ENCODE measurements around the gene BCCIP. TPM values are rescaled to one million over a fixed set of nuclear protein-coding genes. Genes with fewer than 3 reads are reported as not detected.

Gene BCCIP
- total and polyA plus RNA-seq, 2 experiments from 2014 or later, result 43.9 to 92.6 TPM

DNA sequence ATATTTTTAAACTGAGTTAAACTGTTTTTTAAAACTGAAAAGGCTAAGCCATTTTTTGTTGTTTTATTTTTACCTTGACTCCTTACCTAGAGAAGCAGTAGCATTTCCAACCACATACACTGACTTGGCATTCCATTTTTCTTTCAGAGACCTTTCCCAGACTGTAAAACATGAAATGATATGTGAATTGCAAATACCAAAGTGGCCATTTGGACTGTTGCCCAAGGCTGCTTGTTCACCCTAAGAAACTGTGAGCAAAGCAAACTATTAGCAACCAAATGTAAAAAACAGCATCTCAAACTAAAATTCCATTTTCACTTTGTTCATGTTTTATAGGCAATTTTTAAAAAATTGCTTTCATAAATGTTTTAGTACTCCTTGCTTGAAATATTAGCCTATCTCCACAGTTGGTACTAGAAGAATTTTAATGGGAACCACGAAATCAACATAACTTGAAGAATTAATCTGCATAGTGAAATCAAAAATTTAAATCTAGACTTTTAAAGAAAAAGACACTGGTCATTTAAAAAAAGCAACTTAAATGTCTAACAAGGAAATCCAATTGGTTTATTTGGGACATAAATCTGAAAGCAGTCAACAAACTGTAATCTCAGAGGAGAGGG, 11.1 kb upstream of the BCCIP start:
- Histone ChIP-seq H3K27ac (no peak overlapping the region), H3F3A (ENCODE audit: insufficient read depth) (no peaks in the 10 kb centered on the region), H3K36me3 (ENCODE audit: low read depth) (peaks cover 17% of the 10 kb centered on the region; the same call in 1 of the 2 replicates), H3K4me2 (ENCODE audit: unreplicated experiment) (no peak overlapping the region), H3K27me3 (replicated peaks; ENCODE audit: insufficient read depth) (no peaks in the 10 kb centered on the region), H3K4me1 (ENCODE audit: insufficient read depth) (no peaks in the 10 kb centered on the region), H3K9ac (no peak overlapping the region), H3K9me3 (ENCODE audit: low read depth) (no peaks in the 10 kb centered on the region), H3K79me2 (ENCODE audit: insufficient read depth) (0 out of 2 replicates have a peak, but pooled peaks cover 3% of the 10 kb centered on the region), H3K4me3 (no peak overlapping the region), H4K20me1 (ENCODE audit: insufficient read depth) (no peaks in the 10 kb centered on the region), H2AFZ (no peak overlapping the region), H3K9me2 (ENCODE audit: insufficient read depth) (no peaks in the 10 kb centered on the region)
- no peak for TF ChIP-seq EZH2phosphoT487 (IDR thresholded peaks at IDR 0.05; ENCODE audit: insufficient read depth, low read depth)
- TF ChIP-seq EZH2 (IDR thresholded peaks at IDR 0.05; ENCODE audit: insufficient read depth, poor library complexity, severe bottlenecking), result no peak
- peak; percentile 52 for DNase-seq
- WGBS, 2 experiments (ENCODE audit: low coverage in 1 of 2, low lambda C conversion rate in 2 of 2, missing lambda C conversion rate in 2 of 2), result 96% methylated on average over 1 of the region's 1 CpG
- in situ Hi-C loops (cut with MboI), result no loop called here

DNA sequence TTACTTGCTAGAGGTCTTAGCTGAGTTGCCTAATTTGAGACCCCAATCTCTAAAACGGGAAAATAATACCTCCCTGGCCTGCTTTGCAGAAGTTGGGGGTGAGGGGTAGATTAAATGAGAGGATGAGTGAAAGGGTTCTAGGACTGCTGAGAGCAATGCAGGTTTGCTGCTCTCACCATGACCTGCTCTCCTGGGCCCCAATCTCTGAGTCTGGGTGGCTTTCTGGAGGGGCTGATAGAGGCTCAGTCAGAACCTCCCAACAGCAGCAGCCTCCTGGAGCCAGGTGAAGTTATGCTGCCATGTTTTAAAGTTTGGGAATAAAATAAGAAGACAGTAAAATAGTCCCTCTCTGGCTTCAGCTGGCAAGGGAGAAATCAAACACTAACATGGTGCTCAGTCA, 7.6 kb upstream of the BCCIP start:
- no peak for DNase-seq
- no peaks in the 10 kb centered on the region for H3K9me2 ChIP-seq (ENCODE audit: insufficient read depth)
- H3K4me3 ChIP-seq, result no peak overlapping the region
- TF ChIP-seq EZH2 (IDR thresholded peaks at IDR 0.05; ENCODE audit: insufficient read depth, poor library complexity, severe bottlenecking) (no peak), EZH2phosphoT487 (IDR thresholded peaks at IDR 0.05; ENCODE audit: insufficient read depth, low read depth) (no peak)
- no peak overlapping the region for H3K9ac ChIP-seq
- 0% methylated on average over 1 of the region's 1 CpG for WGBS, 2 experiments (ENCODE audit: low coverage in 1 of 2, low lambda C conversion rate in 2 of 2, missing lambda C conversion rate in 2 of 2)
- no peaks in the 10 kb centered on the region for H3K27me3 ChIP-seq (replicated peaks; ENCODE audit: insufficient read depth)
- H3K36me3 ChIP-seq (ENCODE audit: low read depth), result peaks cover 13% of the 10 kb centered on the region; the same call in 1 of the 2 replicates
- H4K20me1 ChIP-seq (ENCODE audit: insufficient read depth), result no peaks in the 10 kb centered on the region
- no peaks in the 10 kb centered on the region for H3F3A ChIP-seq (ENCODE audit: insufficient read depth)
- in situ Hi-C loops (cut with MboI), result no loop called here
- no peak overlapping the region for H2AFZ ChIP-seq
- H3K27ac ChIP-seq, result no peak overlapping the region
- H3K4me1 ChIP-seq (ENCODE audit: insufficient read depth), result no peaks in the 10 kb centered on the region
- peaks cover 11% of the 10 kb centered on the region for H3K79me2 ChIP-seq (ENCODE audit: insufficient read depth)
- no peaks in the 10 kb centered on the region for H3K9me3 ChIP-seq (ENCODE audit: low read depth)
- H3K4me2 ChIP-seq (ENCODE audit: unreplicated experiment), result no peak overlapping the region

DNA sequence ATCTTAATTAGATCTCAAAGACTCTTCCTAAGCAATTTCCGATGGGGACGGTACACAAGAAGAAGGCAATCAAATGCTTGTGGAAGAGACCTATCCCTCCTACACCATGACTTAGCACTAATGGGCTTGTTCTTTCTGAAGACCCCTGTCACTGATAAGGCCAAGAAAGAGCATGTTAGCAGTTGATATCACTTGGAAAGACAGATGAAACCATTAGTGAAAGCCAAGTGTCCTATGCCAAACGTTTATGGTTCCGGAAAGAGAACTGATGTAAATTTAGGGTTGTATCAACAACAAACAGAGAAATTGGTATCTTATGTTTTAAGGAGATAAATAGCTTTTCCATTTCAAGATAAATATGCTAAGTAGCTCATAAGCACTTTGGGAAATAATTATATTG, 6.8 kb upstream of the BCCIP start:
- Histone ChIP-seq H3K9me3 (ENCODE audit: low read depth) (no peaks in the 10 kb centered on the region), H2AFZ (no peak overlapping the region), H3F3A (ENCODE audit: insufficient read depth) (no peaks in the 10 kb centered on the region), H3K9ac (no peak overlapping the region), H3K4me1 (ENCODE audit: insufficient read depth) (no peaks in the 10 kb centered on the region), H3K27me3 (replicated peaks; ENCODE audit: insufficient read depth) (no peaks in the 10 kb centered on the region), H3K36me3 (ENCODE audit: low read depth) (0 out of 2 replicates have a peak, but pooled peaks cover 6% of the 10 kb centered on the region), H3K27ac (no peak overlapping the region), H4K20me1 (ENCODE audit: insufficient read depth) (no peaks in the 10 kb centered on the region), H3K4me2 (ENCODE audit: unreplicated experiment) (no peak overlapping the region), H3K4me3 (no peak overlapping the region), H3K79me2 (ENCODE audit: insufficient read depth) (peaks cover 11% of the 10 kb centered on the region), H3K9me2 (ENCODE audit: insufficient read depth) (no peaks in the 10 kb centered on the region)
- TF ChIP-seq EZH2phosphoT487 (IDR thresholded peaks at IDR 0.05; ENCODE audit: insufficient read depth, low read depth) (no peak), EZH2 (IDR thresholded peaks at IDR 0.05; ENCODE audit: insufficient read depth, poor library complexity, severe bottlenecking) (no peak)
- in situ Hi-C loops (cut with MboI), result no loop called here
- WGBS, 2 experiments (ENCODE audit: low coverage in 1 of 2, low lambda C conversion rate in 2 of 2, missing lambda C conversion rate in 2 of 2), result 71 to 77% methylated on average over 4 of the region's 4 CpGs
- DNase-seq, result no peak

DNA sequence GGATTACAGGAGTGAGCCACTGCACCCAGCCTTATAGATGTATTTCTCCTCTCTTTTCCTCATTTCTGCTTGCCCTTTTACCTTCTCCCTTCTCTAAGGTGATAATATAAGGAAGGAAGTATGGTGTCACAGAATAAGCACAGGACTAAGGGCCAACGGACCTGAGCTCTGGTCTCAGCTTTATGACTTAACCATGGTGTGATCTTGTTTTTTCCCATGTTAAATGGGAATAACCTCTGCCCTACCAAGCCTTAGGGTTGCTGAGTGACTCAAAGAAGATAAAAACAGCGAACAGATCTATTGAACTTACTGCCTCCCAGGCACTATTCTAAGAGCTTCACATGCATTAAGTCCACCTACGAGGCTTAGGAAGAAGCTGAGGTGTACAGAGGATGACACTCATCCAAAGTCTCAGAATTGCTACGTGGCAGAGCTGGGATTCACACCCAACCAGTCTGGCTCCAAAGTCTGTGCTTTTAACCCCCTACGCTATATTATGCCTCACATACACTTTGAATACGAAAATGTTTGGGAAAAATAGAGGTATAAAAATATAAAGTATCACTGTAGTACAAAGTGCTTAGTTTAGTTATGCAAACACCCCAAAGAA, 5.9 kb upstream of the BCCIP start:
- Histone ChIP-seq H3K36me3 (ENCODE audit: low read depth) (0 out of 2 replicates have a peak, but pooled peaks cover 6% of the 10 kb centered on the region), H3K9me3 (ENCODE audit: low read depth) (no peaks in the 10 kb centered on the region), H3K4me1 (ENCODE audit: insufficient read depth) (peaks cover 5% of the 10 kb centered on the region), H3K79me2 (ENCODE audit: insufficient read depth) (peaks cover 11% of the 10 kb centered on the region), H2AFZ (no peak overlapping the region), H3K4me3 (no peak overlapping the region), H4K20me1 (ENCODE audit: insufficient read depth) (no peaks in the 10 kb centered on the region), H3K4me2 (ENCODE audit: unreplicated experiment) (no peak overlapping the region), H3F3A (ENCODE audit: insufficient read depth) (no peaks in the 10 kb centered on the region), H3K27ac (no peak overlapping the region), H3K9ac (no peak overlapping the region), H3K27me3 (replicated peaks; ENCODE audit: insufficient read depth) (no peaks in the 10 kb centered on the region), H3K9me2 (ENCODE audit: insufficient read depth) (no peaks in the 10 kb centered on the region)
- no peak for DNase-seq
- 95 to 98% methylated on average over 6 of the region's 6 CpGs for WGBS, 2 experiments (ENCODE audit: low coverage in 1 of 2, low lambda C conversion rate in 2 of 2, missing lambda C conversion rate in 2 of 2)
- TF ChIP-seq EZH2phosphoT487 (IDR thresholded peaks at IDR 0.05; ENCODE audit: insufficient read depth, low read depth), result no peak
- TF ChIP-seq EZH2 (IDR thresholded peaks at IDR 0.05; ENCODE audit: insufficient read depth, poor library complexity, severe bottlenecking), result no peak
- in situ Hi-C loops (cut with MboI), result no loop called here
